GM18909 (cell line): ENCODE measurements around the gene PITHD1.
A peak's percentile ranks its signal among the peaks of the same experiment; 100 is the strongest.
"Not testable (repeated sequence)": the region's sequence is repeated elsewhere in the genome, so short reads cannot be mapped to it uniquely, and the experiment has no call there.

Source experiments
- ATAC-seq: cut with Tn5 transposase; IDR thresholded peaks from one replicate; pipeline ENCODE4 v1.9.1; 2021; ENCODE audit warnings: mild to moderate bottlenecking; ENCODE audit not compliant: unreplicated experiment, poor library complexity

Gene PITHD1

GRCh38 chr1:23796466-23797271, 18.5 kb downstream of the PITHD1 start:
- ATAC-seq = no peak

- no peak for ATAC-seq
Observed at GRCh38 chr1:23797478-23798448, 19.5 kb downstream of the PITHD1 start.

- no peak for ATAC-seq
Observed at GRCh38 chr1:23798662-23799142, 20.5 kb downstream of the PITHD1 start.

GRCh38 chr1:23799255-23799569, 21.0 kb downstream of the PITHD1 start:
- no peak for ATAC-seq

GRCh38 chr1:23799570-23800399, 21.6 kb downstream of the PITHD1 start:
- peak; percentile 14 for ATAC-seq

- peak; percentile 78 for ATAC-seq
Observed at GRCh38 chr1:23800400-23801337, 22.5 kb downstream of the PITHD1 start, which contains the start of gene GALE. Gene GALE (minus strand): TSS chr1:23800754. CDS start chr1:23799007, 1,747 bp downstream.

GRCh38 chr1:23801338-23801748, 23.1 kb downstream of the PITHD1 start:
- ATAC-seq = no peak

- ATAC-seq = no peak
Observed at GRCh38 chr1:23801876-23802275, 23.7 kb downstream of the PITHD1 start.

GRCh38 chr1:23802809-23803342, 24.7 kb downstream of the PITHD1 start:
- ATAC-seq = not testable (repeated sequence)

GRCh38 chr1:23803674-23804073, 25.5 kb downstream of the PITHD1 start:
- no peak for ATAC-seq

GRCh38 chr1:23804183-23804835, 26.1 kb downstream of the PITHD1 start:
- ATAC-seq = no peak

GRCh38 chr1:23805025-23805424, 26.8 kb downstream of the PITHD1 start:
- no peak for ATAC-seq

GRCh38 chr1:23806280-23806679, 28.1 kb downstream of the PITHD1 start:
- no peak for ATAC-seq

GRCh38 chr1:23807453-23807852, 29.2 kb downstream of the PITHD1 start:
- ATAC-seq = no peak

GRCh38 chr1:23809751-23810171, 31.5 kb downstream of the PITHD1 start:
- peak; percentile 61 for ATAC-seq

- ATAC-seq = peak; percentile 65
Observed at GRCh38 chr1:23810818-23811540, 32.8 kb downstream of the PITHD1 start.

- ATAC-seq = no peak
Observed at GRCh38 chr1:23814016-23814415, 35.8 kb downstream of the PITHD1 start.

GRCh38 chr1:23816361-23816760, 38.1 kb downstream of the PITHD1 start:
- no peak for ATAC-seq
